ENCODE data around the gene PMEL. TPM values are rescaled to one million over a fixed set of nuclear protein-coding genes. Genes with fewer than 3 reads are reported as not detected.
"Not testable (repeated sequence)": the region's sequence is repeated elsewhere in the genome, so short reads cannot be mapped to it uniquely, and the experiment has no call there.

The PMEL gene
- total RNA-seq, 2 experiments from 2014 or later = not detected

DNA sequence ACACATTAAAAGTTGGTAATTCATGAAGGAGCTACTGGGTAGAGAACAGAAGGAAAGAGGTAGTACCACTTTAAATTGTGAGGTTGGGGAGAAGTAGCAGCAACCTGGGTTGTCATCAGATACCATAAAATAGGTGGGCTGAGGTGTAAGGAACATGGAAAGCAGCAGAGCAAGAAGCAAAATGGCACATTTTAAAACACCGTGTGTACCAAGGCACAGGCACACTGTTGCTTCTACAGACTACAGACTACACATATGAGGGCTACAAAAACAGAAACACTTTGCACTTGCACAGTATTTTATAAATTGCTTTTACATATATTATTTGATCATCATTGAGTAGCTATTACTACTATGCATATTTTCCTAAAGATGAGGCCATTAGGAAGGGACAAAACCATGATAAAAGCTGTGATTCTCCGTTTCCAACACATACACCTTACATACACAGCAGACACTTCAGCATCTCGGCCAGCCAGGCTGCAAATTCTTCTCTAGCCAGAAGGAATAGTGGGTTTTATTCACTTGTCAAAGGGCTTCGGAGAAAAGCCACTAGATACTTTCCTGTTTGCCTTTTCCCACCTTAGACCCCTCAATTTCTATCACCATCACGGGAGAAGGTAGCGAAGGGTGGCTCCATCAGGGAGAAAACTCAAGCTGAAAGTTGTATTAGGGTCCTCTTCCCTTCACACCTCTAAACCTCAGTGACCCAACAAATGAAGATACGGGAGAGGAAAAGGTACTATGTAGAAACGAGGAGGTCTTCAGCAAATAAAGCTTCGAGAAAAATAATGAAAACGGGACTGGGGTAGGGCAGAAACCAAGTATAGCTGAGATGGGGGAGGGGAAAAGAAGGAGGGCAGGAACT lies 39.7 kb downstream of the PMEL start:
- POLR2A ChIA-PET = interaction anchor here (0.6 to 18.6 kb wide), 20 partner anchors 9 to 523 kb away, joined by 3 to 251 read pairs (median 5); partner anchors contain the start of genes DNAJC14, ORMDL2, PA2G4 and RAB5B
- DNase-seq (peak in 2 of 14 experiments; percentile 21 to 30), ATAC-seq (ENCODE audit: poor library complexity) (no peak)
- CTCF ChIA-PET = interaction anchor here (0.5 to 8.9 kb wide), 21 partner anchors 9 to 188 kb away, joined by 3 to 86 read pairs (median 3); partner anchors contain the start of genes DNAJC14, ORMDL2 and SARNP
- peaks cover 70% of the 10 kb centered on the region for H3K36me3 Mint-ChIP-seq (ENCODE audit: low read depth)
- no peaks in the 10 kb centered on the region for H3K9me3 Mint-ChIP-seq
- H3K4me1 Mint-ChIP-seq (ENCODE audit: low read depth) = peaks cover 65% of the 10 kb centered on the region
- no peaks in the 10 kb centered on the region for H3K9me3 ChIP-seq (ENCODE audit: control insufficient read depth in 1 of 2, insufficient read depth in 1 of 2, low read length in 2 of 2)
- intact Hi-C loops (cut with DNase I, micrococcal nuclease) = loop anchor here (1.0 to 5.0 kb wide), 4 partner anchors 14 to 191 kb away; partner anchors contain the start of genes RPL41 (in 2 of the 2), ZC3H10 (in 2 of the 2) and ORMDL2 (in 1 of the 2)
- no peaks in the 10 kb centered on the region for H3K27me3 Mint-ChIP-seq
- peaks cover 19% of the 10 kb centered on the region for H3K36me3 ChIP-seq (ENCODE audit: insufficient read depth, low read length)
- TF ChIP-seq, protein P1, sequence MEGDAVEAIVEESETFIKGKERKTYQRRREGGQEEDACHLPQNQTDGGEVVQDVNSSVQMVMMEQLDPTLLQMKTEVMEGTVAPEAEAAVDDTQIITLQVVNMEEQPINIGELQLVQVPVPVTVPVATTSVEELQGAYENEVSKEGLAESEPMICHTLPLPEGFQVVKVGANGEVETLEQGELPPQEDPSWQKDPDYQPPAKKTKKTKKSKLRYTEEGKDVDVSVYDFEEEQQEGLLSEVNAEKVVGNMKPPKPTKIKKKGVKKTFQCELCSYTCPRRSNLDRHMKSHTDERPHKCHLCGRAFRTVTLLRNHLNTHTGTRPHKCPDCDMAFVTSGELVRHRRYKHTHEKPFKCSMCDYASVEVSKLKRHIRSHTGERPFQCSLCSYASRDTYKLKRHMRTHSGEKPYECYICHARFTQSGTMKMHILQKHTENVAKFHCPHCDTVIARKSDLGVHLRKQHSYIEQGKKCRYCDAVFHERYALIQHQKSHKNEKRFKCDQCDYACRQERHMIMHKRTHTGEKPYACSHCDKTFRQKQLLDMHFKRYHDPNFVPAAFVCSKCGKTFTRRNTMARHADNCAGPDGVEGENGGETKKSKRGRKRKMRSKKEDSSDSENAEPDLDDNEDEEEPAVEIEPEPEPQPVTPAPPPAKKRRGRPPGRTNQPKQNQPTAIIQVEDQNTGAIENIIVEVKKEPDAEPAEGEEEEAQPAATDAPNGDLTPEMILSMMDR (IDR thresholded peaks at IDR 0.05) = no peak
- peak overlapping the region; percentile 97 for H3K27ac Mint-ChIP-seq
- peaks cover 50% of the 10 kb centered on the region for H3K4me1 ChIP-seq (ENCODE audit: insufficient read depth, low read length)
- peak overlapping the region; percentile 96 for H3K4me3 Mint-ChIP-seq
- peak overlapping the region; percentile 98 for H3K4me3 ChIP-seq (ENCODE audit: low read length)
- H3K27ac ChIP-seq (ENCODE audit: low read depth in 1 of 2, low read length in 2 of 2) = peak overlapping the region; percentile 72 to 93
- H3K27me3 ChIP-seq (ENCODE audit: control insufficient read depth in 1 of 2, insufficient read depth in 2 of 2, low read length in 2 of 2) = no peaks in the 10 kb centered on the region

DNA sequence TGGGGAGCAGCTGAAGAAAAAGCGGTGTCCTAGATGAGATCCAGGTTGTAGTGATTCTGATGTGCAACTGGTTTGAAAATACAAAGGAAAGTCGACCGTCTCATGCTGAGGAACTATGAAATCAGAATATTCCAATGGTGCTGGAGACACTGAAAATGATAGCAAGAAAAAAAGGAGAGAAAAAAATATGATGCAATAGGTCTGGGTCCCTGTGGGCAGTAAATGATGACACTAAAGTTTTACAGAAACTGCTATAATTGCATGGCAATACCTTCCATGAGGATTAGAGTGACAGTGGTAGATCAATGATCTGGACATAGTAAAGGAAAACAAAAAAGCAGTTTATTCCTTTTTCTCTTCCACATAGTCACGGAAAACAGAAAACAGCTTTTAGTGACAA lies 40.5 kb downstream of the PMEL start:
- ATAC-seq (ENCODE audit: poor library complexity) (no peak), DNase-seq (no peak)
- no peaks in the 10 kb centered on the region for H3K27me3 Mint-ChIP-seq
- Histone ChIP-seq H3K9me3 (ENCODE audit: control insufficient read depth in 1 of 2, insufficient read depth in 1 of 2, low read length in 2 of 2) (no peaks in the 10 kb centered on the region), H3K4me1 (ENCODE audit: insufficient read depth, low read length) (peaks cover 43% of the 10 kb centered on the region), H3K4me3 (ENCODE audit: low read length) (no peak overlapping the region), H3K36me3 (ENCODE audit: insufficient read depth, low read length) (peaks cover 19% of the 10 kb centered on the region), H3K27me3 (ENCODE audit: control insufficient read depth in 1 of 2, insufficient read depth in 2 of 2, low read length in 2 of 2) (no peaks in the 10 kb centered on the region), H3K27ac (ENCODE audit: low read depth in 1 of 2, low read length in 2 of 2) (peak overlapping the region in 1 of 2 donors; percentile 93)
- H3K4me1 Mint-ChIP-seq (ENCODE audit: low read depth) = peaks cover 70% of the 10 kb centered on the region
- TF ChIP-seq, protein P1 (IDR thresholded peaks at IDR 0.05) = no peak
- CTCF ChIA-PET = interaction anchor here (1.1 to 8.9 kb wide), 7 partner anchors 10 to 178 kb away, joined by 3 to 86 read pairs (median 5); partner anchors contain the start of gene DNAJC14
- no peaks in the 10 kb centered on the region for H3K9me3 Mint-ChIP-seq
- peak overlapping the region; percentile 97 for H3K27ac Mint-ChIP-seq
- POLR2A ChIA-PET = interaction anchor here (0.6 to 18.6 kb wide), 10 partner anchors 11 to 210 kb away, joined by 3 to 251 read pairs (median 32); partner anchors contain the start of genes BLOC1S1, DNAJC14, ORMDL2 and RAB5B
- peaks cover 68% of the 10 kb centered on the region for H3K36me3 Mint-ChIP-seq (ENCODE audit: low read depth)
- H3K4me3 Mint-ChIP-seq = peak overlapping the region; percentile 96
- intact Hi-C loops (cut with DNase I, micrococcal nuclease) = loop anchor here (1.0 to 5.0 kb wide), 2 partner anchors 107 to 192 kb away; partner anchors contain the start of genes RPL41 (in 2 of the 2), ZC3H10 (in 2 of the 2) and ORMDL2 (in 1 of the 2)

DNA sequence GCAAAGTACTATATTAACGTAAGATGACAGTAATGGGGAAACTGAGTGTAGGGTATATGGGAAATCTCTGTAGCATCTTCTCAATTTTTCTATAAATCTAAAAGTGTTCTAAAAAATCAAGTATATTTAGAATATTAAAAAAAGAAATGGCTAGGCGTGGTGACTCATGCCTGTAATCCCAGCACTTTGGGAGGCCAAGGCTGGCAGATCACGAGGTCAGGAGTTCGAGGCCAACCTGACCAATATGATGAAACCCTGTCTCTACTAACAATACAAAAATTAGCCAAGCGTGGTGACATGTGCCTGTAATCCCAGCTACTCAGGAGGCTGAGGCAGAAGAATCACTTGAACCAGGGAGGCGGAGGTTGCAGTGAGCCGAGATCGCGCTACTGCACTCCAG lies 42.2 kb downstream of the PMEL start:
- not testable (repeated sequence) for ATAC-seq (ENCODE audit: poor library complexity)
- peaks cover 64% of the 10 kb centered on the region for H3K4me1 Mint-ChIP-seq (ENCODE audit: low read depth)

More for the DNA sequence above, 42.2 kb downstream of the PMEL start:
- H3K27me3 ChIP-seq (ENCODE audit: control insufficient read depth in 1 of 2, insufficient read depth in 2 of 2, low read length in 2 of 2); POLR2A ChIA-PET; H3K27ac ChIP-seq (ENCODE audit: low read depth in 1 of 2, low read length in 2 of 2); H3K27me3 Mint-ChIP-seq; H3K9me3 Mint-ChIP-seq; H3K4me3 ChIP-seq (ENCODE audit: low read length); H3K9me3 ChIP-seq (ENCODE audit: control insufficient read depth in 1 of 2, insufficient read depth in 1 of 2, low read length in 2 of 2); intact Hi-C loops (cut with DNase I, micrococcal nuclease); DNase-seq: not testable (repeated sequence)
- CTCF ChIA-PET = interaction anchor here (8.9 kb wide), 1 partner anchor 17 kb away, joined by 86 read pairs; no protein-coding TSS in a partner anchor
- Histone ChIP-seq H3K4me1 (ENCODE audit: insufficient read depth, low read length) (peaks cover 41% of the 10 kb centered on the region), H3K36me3 (ENCODE audit: insufficient read depth, low read length) (peaks cover 26% of the 10 kb centered on the region)
- Mint-ChIP-seq H3K36me3 (ENCODE audit: low read depth) (peaks cover 55% of the 10 kb centered on the region), H3K4me3 (peak overlapping the region; percentile 16), H3K27ac (peak overlapping the region; percentile 43)

All from CD4-positive, alpha-beta T cell (primary cell).